Loucy (cell line): ENCODE data around the gene GALNT10.

ENCODE experiments used
- EZH2phosphoT487 ChIP-seq: fragments of 200-600 bp; IDR thresholded peaks from 2 replicates; pipeline ENCODE4 v1.6.1; 2018; ENCODE audit warnings: antibody characterized with exemption, mild to moderate bottlenecking, moderate library complexity, borderline replicate concordance
- TF ChIP-seq, protein P1 (sequence below): fragments of 200-600 bp; sonication (generic); conservative IDR thresholded peaks from 2 replicates; pipeline ENCODE4 v1.5.1; 2014; ENCODE audit warnings: mild to moderate bottlenecking, antibody characterized with exemption, low read length

DNA sequence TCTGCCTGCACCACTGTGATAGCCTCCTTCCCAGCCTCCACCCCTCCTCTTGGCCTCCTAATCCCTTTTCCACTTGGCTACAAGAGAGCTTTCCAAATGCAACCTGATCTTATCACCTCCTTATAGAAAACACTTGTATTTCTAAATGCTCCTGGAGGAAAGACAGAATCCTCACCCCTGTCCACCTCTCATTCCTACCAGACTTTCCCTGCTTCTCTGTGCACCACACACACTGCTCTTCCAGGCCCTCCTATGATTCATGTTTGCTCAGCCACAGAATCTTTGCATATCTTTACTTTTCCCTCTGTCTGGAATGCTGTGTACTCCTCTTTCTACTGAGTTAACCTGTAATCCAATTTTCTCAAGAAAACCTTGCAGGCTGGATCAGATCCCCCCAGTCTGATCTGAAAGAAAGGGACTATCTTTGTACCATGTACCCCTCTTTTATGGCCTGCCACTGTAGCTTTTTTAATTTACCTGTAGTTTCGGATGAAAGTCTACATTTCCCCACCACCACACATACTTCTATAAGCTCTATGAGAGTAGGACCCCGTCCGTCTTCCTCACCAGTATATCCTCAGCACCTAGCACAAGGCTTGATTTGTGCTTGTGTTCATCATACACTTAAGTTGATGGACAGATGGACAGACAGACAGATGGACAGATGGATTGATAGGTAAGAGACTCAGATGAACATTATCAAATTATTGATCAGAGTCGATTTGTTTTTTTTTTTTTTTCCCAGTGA lies 95.3 kb downstream of the GALNT10 start:
- TF ChIP-seq, protein P1, sequence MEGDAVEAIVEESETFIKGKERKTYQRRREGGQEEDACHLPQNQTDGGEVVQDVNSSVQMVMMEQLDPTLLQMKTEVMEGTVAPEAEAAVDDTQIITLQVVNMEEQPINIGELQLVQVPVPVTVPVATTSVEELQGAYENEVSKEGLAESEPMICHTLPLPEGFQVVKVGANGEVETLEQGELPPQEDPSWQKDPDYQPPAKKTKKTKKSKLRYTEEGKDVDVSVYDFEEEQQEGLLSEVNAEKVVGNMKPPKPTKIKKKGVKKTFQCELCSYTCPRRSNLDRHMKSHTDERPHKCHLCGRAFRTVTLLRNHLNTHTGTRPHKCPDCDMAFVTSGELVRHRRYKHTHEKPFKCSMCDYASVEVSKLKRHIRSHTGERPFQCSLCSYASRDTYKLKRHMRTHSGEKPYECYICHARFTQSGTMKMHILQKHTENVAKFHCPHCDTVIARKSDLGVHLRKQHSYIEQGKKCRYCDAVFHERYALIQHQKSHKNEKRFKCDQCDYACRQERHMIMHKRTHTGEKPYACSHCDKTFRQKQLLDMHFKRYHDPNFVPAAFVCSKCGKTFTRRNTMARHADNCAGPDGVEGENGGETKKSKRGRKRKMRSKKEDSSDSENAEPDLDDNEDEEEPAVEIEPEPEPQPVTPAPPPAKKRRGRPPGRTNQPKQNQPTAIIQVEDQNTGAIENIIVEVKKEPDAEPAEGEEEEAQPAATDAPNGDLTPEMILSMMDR, result no peak
- TF ChIP-seq EZH2phosphoT487, result no peak
